GM19438 (cell line): ENCODE results near the gene SYNPO2.
"Not testable (repeated sequence)": the region's sequence is repeated elsewhere in the genome, so short reads cannot be mapped to it uniquely, and the experiment has no call there.

Experiments
- ATAC-seq: cut with Tn5 transposase; IDR thresholded peaks from one replicate; pipeline ENCODE4 v1.9.1; 2021; ENCODE audit warnings: low read depth; ENCODE audit not compliant: unreplicated experiment

The SYNPO2 gene

DNA sequence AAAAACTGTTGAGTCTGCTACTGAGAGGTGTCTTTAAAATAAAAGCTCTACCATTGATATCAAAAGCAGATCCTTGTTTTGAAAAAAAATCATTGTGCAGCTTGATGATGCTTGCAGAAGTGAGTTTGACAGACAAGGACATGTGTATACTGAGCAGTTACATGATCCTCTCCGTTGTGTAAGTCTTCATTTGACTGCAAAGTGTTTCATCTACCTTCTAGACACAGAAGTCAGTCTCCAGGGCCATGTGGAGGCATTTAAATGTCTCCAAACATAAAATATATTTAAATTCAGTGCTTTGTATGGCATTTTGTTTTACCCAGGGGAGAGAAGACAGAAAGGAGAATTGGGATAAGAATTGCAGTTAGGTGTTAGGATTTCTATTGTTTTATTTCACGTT lies 139.2 kb downstream of the SYNPO2 start:
- ATAC-seq = no peak

GRCh38 chr4:119028296-119028695 lies 139.6 kb downstream of the SYNPO2 start:
- no peak for ATAC-seq

GRCh38 chr4:119029847-119030535 lies 141.3 kb downstream of the SYNPO2 start:
- ATAC-seq = no peak

GRCh38 chr4:119030536-119030890 lies 141.9 kb downstream of the SYNPO2 start:
- no peak for ATAC-seq

DNA sequence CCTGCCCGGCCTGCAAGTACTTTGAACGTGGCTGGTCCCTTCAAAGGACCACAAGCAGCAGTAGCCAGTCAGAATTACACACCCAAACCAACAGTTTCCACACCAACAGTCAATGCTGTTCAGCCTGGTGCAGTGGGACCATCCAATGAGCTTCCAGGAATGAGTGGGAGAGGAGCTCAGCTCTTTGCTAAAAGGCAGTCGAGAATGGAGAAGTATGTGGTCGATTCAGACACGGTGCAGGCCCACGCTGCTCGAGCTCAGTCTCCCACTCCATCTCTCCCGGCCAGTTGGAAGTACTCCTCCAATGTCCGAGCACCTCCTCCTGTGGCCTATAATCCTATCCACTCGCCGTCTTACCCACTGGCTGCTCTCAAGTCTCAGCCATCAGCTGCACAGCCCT lies 142.6 kb downstream of the SYNPO2 start:
- ATAC-seq = no peak

- ATAC-seq = no peak
Observed at GRCh38 chr4:119032921-119033685, 144.4 kb downstream of the SYNPO2 start.

- ATAC-seq = no peak
Observed at GRCh38 chr4:119034276-119035008, 145.8 kb downstream of the SYNPO2 start.

GRCh38 chr4:119035951-119036737 lies 147.5 kb downstream of the SYNPO2 start:
- no peak for ATAC-seq

GRCh38 chr4:119037709-119038108 lies 149.1 kb downstream of the SYNPO2 start:
- no peak for ATAC-seq

GRCh38 chr4:119038116-119038841 lies 149.6 kb downstream of the SYNPO2 start:
- no peak for ATAC-seq

DNA sequence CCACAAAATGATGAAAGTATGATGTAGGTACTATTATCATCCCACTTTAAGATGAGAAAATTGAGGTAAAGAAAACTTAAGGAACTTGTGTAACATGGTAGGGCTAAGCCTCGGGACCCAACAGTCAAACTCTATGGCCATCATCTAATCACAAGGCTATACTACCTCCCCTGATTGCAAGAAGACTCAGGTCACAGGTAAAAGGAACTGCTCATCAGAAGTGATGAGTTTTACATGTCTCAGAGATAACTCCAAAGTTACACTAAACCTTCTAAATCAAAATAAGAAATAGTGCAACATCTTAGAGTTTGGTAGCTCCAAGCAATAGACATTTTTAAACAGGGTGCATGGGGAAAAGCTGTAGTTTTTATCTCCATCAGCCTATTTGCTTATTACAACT lies 150.5 kb downstream of the SYNPO2 start:
- no peak for ATAC-seq

DNA sequence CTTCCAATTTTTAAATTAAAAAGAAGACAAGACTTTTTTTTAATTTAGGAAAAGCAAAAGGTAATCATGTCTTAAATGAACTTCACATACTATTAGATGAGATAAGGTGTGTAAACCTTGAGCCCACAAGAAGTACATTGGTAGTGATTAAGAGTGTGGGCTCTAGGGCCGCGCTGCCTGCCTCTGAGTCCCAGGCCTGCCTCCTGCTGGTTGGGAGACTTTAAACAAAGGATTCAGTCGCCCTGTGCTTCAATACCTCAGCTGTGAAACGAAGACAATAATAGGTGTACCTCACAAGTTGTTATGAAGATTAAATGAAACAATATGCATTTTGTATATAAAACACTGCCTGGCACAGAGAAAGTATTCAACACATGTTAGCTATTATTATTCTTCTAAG lies 151.1 kb downstream of the SYNPO2 start:
- no peak for ATAC-seq

DNA sequence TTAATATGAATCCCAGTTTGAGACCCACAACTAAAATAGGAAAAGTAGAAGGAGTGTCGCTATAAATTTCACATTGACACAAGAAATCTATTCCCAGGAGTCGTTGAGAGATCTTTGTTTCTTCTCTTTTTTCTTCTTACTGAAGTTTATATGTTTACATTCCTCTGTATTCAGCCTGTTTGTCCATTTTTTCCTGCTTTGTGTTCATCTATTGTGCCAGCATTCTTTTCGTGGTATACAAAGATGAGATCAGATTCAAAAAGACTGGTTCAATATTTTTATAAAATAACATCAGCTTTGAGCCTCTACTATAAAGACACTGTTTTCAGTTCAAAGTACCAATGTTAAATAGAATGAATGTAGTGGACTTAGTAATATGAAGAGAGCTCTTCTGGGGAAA lies 151.6 kb downstream of the SYNPO2 start:
- ATAC-seq = no peak

- no peak for ATAC-seq
Observed at GRCh38 chr4:119040694-119041185, 152.1 kb downstream of the SYNPO2 start.

GRCh38 chr4:119041396-119041795 lies 152.7 kb downstream of the SYNPO2 start:
- no peak for ATAC-seq

- peak; percentile 89 for ATAC-seq
Observed at GRCh38 chr4:119041951-119042560, 153.4 kb downstream of the SYNPO2 start.

- ATAC-seq = no peak
Observed at GRCh38 chr4:119046263-119046662, 157.6 kb downstream of the SYNPO2 start.

DNA sequence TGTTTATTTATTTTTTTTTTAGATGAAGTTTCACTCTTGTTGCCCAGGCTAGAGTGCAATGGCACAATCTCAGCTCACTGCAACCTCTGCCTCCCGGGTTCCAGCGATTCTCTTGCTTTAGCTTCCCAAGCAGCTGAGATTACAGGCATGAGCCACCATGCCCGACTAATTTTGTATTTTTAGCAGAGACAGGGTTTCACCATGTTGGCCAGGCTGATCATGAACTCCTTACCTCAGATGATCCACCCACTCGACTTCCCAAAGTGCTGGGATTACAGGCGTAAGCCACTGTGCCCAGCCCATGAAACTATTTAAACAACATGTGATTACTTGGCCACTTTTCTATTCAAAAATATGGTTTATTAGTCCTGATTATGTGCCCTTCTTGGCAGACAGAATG lies 158.4 kb downstream of the SYNPO2 start:
- not testable (repeated sequence) for ATAC-seq

GRCh38 chr4:119048446-119048845 lies 159.8 kb downstream of the SYNPO2 start:
- ATAC-seq = no peak

GRCh38 chr4:119049342-119049741 lies 160.7 kb downstream of the SYNPO2 start:
- ATAC-seq = no peak
